Gastroesophageal sphincter (tissue), 4 donors: ENCODE measurements around the gene RAD51D. TPM values are rescaled to one million over a fixed set of nuclear protein-coding genes. Genes with fewer than 3 reads are reported as not detected.

Source experiments
- ATAC-seq: fragments of 150-250 bp; one replicate; pipeline ENCODE4 v1.9.1; 2016; ENCODE audit warnings: mild to moderate bottlenecking, moderate library complexity
- H3K27ac ChIP-seq, 4 donors: fragments of 200-600 bp; sonication (generic) in 3 of 4; 1 replicate in 3 of 4; 2 replicates in 1 of 4; pipeline ENCODE4 v1.5.1; 2016 to 2019
- H3K27me3 ChIP-seq: fragments of 200-600 bp; sonication (generic); one replicate; pipeline ENCODE4 v1.5.1; 2019
- H3K36me3 ChIP-seq, 2 donors: fragments of 200-600 bp; sonication (generic); one replicate each; pipeline ENCODE4 v1.5.1; 2019; ENCODE audit warnings: control low read depth in 1 of 2
- H3K4me1 ChIP-seq, 3 donors: fragments of 200-600 bp; sonication (generic); 1 replicate in 2 of 3; 2 replicates in 1 of 3; pipeline ENCODE4 v1.5.1; 2016 to 2019; ENCODE audit warnings: control low read depth in 2 of 3
- H3K4me3 ChIP-seq, 2 donors: fragments of 200-600 bp; sonication (generic); one replicate each; pipeline ENCODE4 v1.5.1; 2019; ENCODE audit warnings: mild to moderate bottlenecking in 1 of 2, moderate library complexity in 1 of 2
- H3K9me3 ChIP-seq, 3 donors: fragments of 200-600 bp; sonication (generic); one replicate each; pipeline ENCODE4 v1.5.1; 2017 to 2019; ENCODE audit warnings: control low read depth in 2 of 3
- CTCF ChIP-seq, 4 experiments: fragments of 200-600 bp in 2 of 4; fragments of 450-650 bp in 2 of 4; sonication (generic) in 1 of 4; IDR thresholded peaks; one replicate each; pipeline ENCODE4 v1.5.1; 2017 to 2019; ENCODE audit warnings: antibody characterized with exemption in 4 of 4, mild to moderate bottlenecking in 2 of 4, moderate library complexity in 2 of 4
- EP300 ChIP-seq: sonication (generic); formaldehyde crosslinking; IDR thresholded peaks from one replicate; pipeline ENCODE4 v1.6.1; 2017; ENCODE audit warnings: antibody characterized with exemption, mild to moderate bottlenecking
- POLR2A ChIP-seq, 2 donors: fragments of 450-650 bp; IDR thresholded peaks; one replicate each; pipeline ENCODE4 v1.6.1; 2017; ENCODE audit warnings: antibody characterized with exemption in 2 of 2, mild to moderate bottlenecking in 2 of 2, moderate library complexity in 1 of 2
- POLR2AphosphoS5 ChIP-seq: sonication (generic); formaldehyde crosslinking; IDR thresholded peaks from one replicate; pipeline ENCODE4 v1.6.1; 2017; ENCODE audit warnings: antibody characterized with exemption
- WGBS, 2 donors: methylation state at CpG; one replicate each; pipeline ENCODE4 v1.1.5; 2018; ENCODE audit warnings: low coverage in 1 of 2; 5-methylcytosine and 5-hydroxymethylcytosine counted together
- total RNA-seq, 4 donors: library from RNA; depleted of rRNA; stranded (reverse); fragments of >200 nt; gene quantifications; one replicate each; pipeline ENCODE4 v1.1.0, GENCODE V29; 2016

RAD51D gene
- total RNA-seq, 4 donors from 2014 or later: 5.1 to 11.1 (median 9.1) TPM

- H3K36me3 ChIP-seq: peaks cover 0 to 13% of the 10 kb centered on the region in 2 donors
- peak; percentile 99 for ATAC-seq
- H3K9me3 ChIP-seq: no peaks in the 10 kb centered on the region
- no peaks in the 10 kb centered on the region for H3K27me3 ChIP-seq
- H3K4me3 ChIP-seq: peak within 1 kb of the TSS; percentile 12 to 31
- H3K27ac ChIP-seq: peak within 1 kb of the TSS; percentile 78 to 92 (median 81)
- TF ChIP-seq CTCF (IDR thresholded peaks at IDR 0.05) (peak in 3 of 4 experiments; percentile 26 to 39 (median 35)), POLR2A (IDR thresholded peaks at IDR 0.05) (peak in 1 of 2 donors; percentile 6), POLR2AphosphoS5 (peak; percentile 87), EP300 (no peak)
- 1 to 5% methylated on average over 4 to 6 of the region's 6 CpGs for WGBS, 2 donors
- peaks cover 0 to 19% (median 6%) of the 10 kb centered on the region in 3 donors for H3K4me1 ChIP-seq
Measured at GRCh38 chr17:35063514-35064223, 56.0 kb downstream of the RAD51D start, which contains the start of gene RFFL. Gene RFFL (minus strand): TSS chr17:35063707. CDS start chr17:35026553, 37,154 bp downstream.

- Histone ChIP-seq H3K4me1 (peaks cover 0 to 19% (median 6%) of the 10 kb centered on the region in 3 donors), H3K4me3 (no peak overlapping the region), H3K36me3 (peaks cover 0 to 13% of the 10 kb centered on the region in 2 donors), H3K27ac (no peak overlapping the region), H3K27me3 (no peaks in the 10 kb centered on the region), H3K9me3 (no peaks in the 10 kb centered on the region)
- no peak for TF ChIP-seq POLR2A (IDR thresholded peaks at IDR 0.05)
- TF ChIP-seq EP300: no peak
- no peak for TF ChIP-seq CTCF (IDR thresholded peaks at IDR 0.05)
- TF ChIP-seq POLR2AphosphoS5: no peak
- ATAC-seq: no peak
- WGBS, 2 donors: 77 to 90% methylated on average over 2 to 3 of the region's 3 CpGs
Measured at GRCh38 chr17:35062308-35062707, 57.4 kb downstream of the RAD51D start.

GRCh38 chr17:35057332-35057915 is 62.2 kb downstream of the RAD51D start:
- ATAC-seq: no peak
- no peak for TF ChIP-seq POLR2A (IDR thresholded peaks at IDR 0.05)
- no peak for TF ChIP-seq EP300
- no peak for TF ChIP-seq POLR2AphosphoS5
- TF ChIP-seq CTCF (IDR thresholded peaks at IDR 0.05): no peak
- Histone ChIP-seq H3K27me3 (no peaks in the 10 kb centered on the region), H3K4me3 (no peak overlapping the region), H3K9me3 (no peaks in the 10 kb centered on the region), H3K36me3 (peaks cover 0 to 13% of the 10 kb centered on the region in 2 donors), H3K27ac (no peak overlapping the region), H3K4me1 (peaks cover 0 to 6% (median 0%) of the 10 kb centered on the region in 3 donors)
- 86 to 100% methylated on average over 1 of the region's 1 CpG for WGBS, 2 donors

- Histone ChIP-seq H3K9me3 (no peaks in the 10 kb centered on the region), H3K4me3 (no peak overlapping the region), H3K27me3 (no peaks in the 10 kb centered on the region), H3K36me3 (peaks cover 0 to 4% of the 10 kb centered on the region in 2 donors), H3K4me1 (peaks cover 0 to 20% (median 0%) of the 10 kb centered on the region in 3 donors), H3K27ac (no peak overlapping the region)
- TF ChIP-seq EP300 (no peak), CTCF (IDR thresholded peaks at IDR 0.05) (no peak), POLR2AphosphoS5 (no peak), POLR2A (IDR thresholded peaks at IDR 0.05) (no peak)
- no peak for ATAC-seq
- WGBS, 2 donors: 92 to 97% methylated on average over 3 of the region's 3 CpGs
Measured at GRCh38 chr17:35056013-35056412, 63.6 kb downstream of the RAD51D start.
